Daoy (cell line): ENCODE results near the gene HDAC7. TPM values are rescaled to one million over a fixed set of nuclear protein-coding genes. Genes with fewer than 3 reads are reported as not detected.

Source experiments
- DNase-seq: peaks from one replicate; pipeline ENCODE4 v3.0.0-alpha.2; 2015; ENCODE audit warnings: low read depth
- total RNA-seq: library from RNA; depleted of rRNA; stranded (reverse); fragments of >200 nt; shearing (Covaris generic); gene quantifications from 2 replicates; pipeline ENCODE4 v1.2.3, GENCODE V29; 2014

The HDAC7 gene
- total RNA-seq, 1 experiment from 2014 or later, result 20.6 TPM

GRCh38 chr12:47795121-47795813 is 24.4 kb downstream of the HDAC7 start:
- no peak for DNase-seq

- no peak for DNase-seq
Measured at GRCh38 chr12:47794679-47795078, 25.0 kb downstream of the HDAC7 start.

- DNase-seq, result no peak
Measured at GRCh38 chr12:47793015-47793681, 26.6 kb downstream of the HDAC7 start.

- DNase-seq, result no peak
Measured at GRCh38 chr12:47791874-47792273, 27.8 kb downstream of the HDAC7 start.

- DNase-seq, result no peak
Measured at GRCh38 chr12:47791351-47791746, 28.4 kb downstream of the HDAC7 start.

GRCh38 chr12:47790676-47791350 is 28.9 kb downstream of the HDAC7 start:
- no peak for DNase-seq

GRCh38 chr12:47789712-47790489 is 29.8 kb downstream of the HDAC7 start:
- DNase-seq, result no peak

- DNase-seq, result no peak
Measured at GRCh38 chr12:47789141-47789540, 30.6 kb downstream of the HDAC7 start.

- no peak for DNase-seq
Measured at GRCh38 chr12:47787596-47788319, 31.9 kb downstream of the HDAC7 start.

GRCh38 chr12:47786662-47787280 is 32.9 kb downstream of the HDAC7 start:
- DNase-seq, result no peak

GRCh38 chr12:47785887-47786661 is 33.6 kb downstream of the HDAC7 start:
- DNase-seq, result no peak

GRCh38 chr12:47785036-47785886 is 34.4 kb downstream of the HDAC7 start:
- no peak for DNase-seq

- no peak for DNase-seq
Measured at GRCh38 chr12:47783821-47784819, 35.6 kb downstream of the HDAC7 start.

- DNase-seq, result no peak
Measured at GRCh38 chr12:47783024-47783755, 36.5 kb downstream of the HDAC7 start.

GRCh38 chr12:47782372-47782770 is 37.3 kb downstream of the HDAC7 start:
- no peak for DNase-seq

- DNase-seq, result no peak
Measured at GRCh38 chr12:47781479-47782371, 38.0 kb downstream of the HDAC7 start.
